ENCODE data around the gene EME1. TPM values are rescaled to one million over a fixed set of nuclear protein-coding genes. Genes with fewer than 3 reads are reported as not detected.

The EME1 gene
- total RNA-seq, 4 donors from 2014 or later: 0.53 to 23.1 (median 1.9) TPM

GRCh38 chr17:50367401-50367800, 5.6 kb upstream of the EME1 start:
- Histone ChIP-seq H3K4me1 (peaks cover 2 to 18% (median 5%) of the 10 kb centered on the region in 4 donors), H3K9me3 (no peaks in the 10 kb centered on the region), H3K27me3 (no peaks in the 10 kb centered on the region), H3K27ac (no peak overlapping the region), H3K4me3 (no peak overlapping the region), H3K36me3 (peaks cover 0 to 56% (median 0%) of the 10 kb centered on the region in 3 donors)
- DNase-seq: no peak
- TF ChIP-seq POLR2A (IDR thresholded peaks at IDR 0.05) (no peak), CTCF (IDR thresholded peaks at IDR 0.05) (no peak)

GRCh38 chr17:50370052-50370451, 3.0 kb upstream of the EME1 start:
- H3K4me1 ChIP-seq: peaks cover 0 to 21% (median 5%) of the 10 kb centered on the region in 4 donors
- no peak overlapping the region for H3K27ac ChIP-seq
- H3K4me3 ChIP-seq: no peak overlapping the region
- no peak for DNase-seq
- no peaks in the 10 kb centered on the region for H3K9me3 ChIP-seq
- H3K36me3 ChIP-seq: peaks cover 0 to 56% (median 0%) of the 10 kb centered on the region in 3 donors
- TF ChIP-seq POLR2A (IDR thresholded peaks at IDR 0.05) (no peak), CTCF (IDR thresholded peaks at IDR 0.05) (no peak)
- H3K27me3 ChIP-seq: no peaks in the 10 kb centered on the region

- peaks cover 0 to 21% (median 5%) of the 10 kb centered on the region in 4 donors for H3K4me1 ChIP-seq
- TF ChIP-seq POLR2A (IDR thresholded peaks at IDR 0.05): no peak
- no peak for DNase-seq
- peaks cover 0 to 42% (median 0%) of the 10 kb centered on the region in 3 donors for H3K36me3 ChIP-seq
- peak overlapping the region in 1 of 4 donors; percentile 82 for H3K4me3 ChIP-seq
- H3K9me3 ChIP-seq: no peaks in the 10 kb centered on the region
- H3K27ac ChIP-seq: no peak overlapping the region
- H3K27me3 ChIP-seq: no peaks in the 10 kb centered on the region
These were observed 1.5 kb upstream of the EME1 start for GRCh38 chr17:50371526-50371925.

- Histone ChIP-seq H3K27me3 (no peaks in the 10 kb centered on the region), H3K4me3 (peak overlapping the region; percentile 75 to 91 (median 84)), H3K36me3 (peaks cover 0 to 34% (median 0%) of the 10 kb centered on the region in 3 donors), H3K9me3 (no peaks in the 10 kb centered on the region), H3K4me1 (peaks cover 0 to 21% (median 5%) of the 10 kb centered on the region in 4 donors), H3K27ac (peak overlapping the region; percentile 93 to 97 (median 94))
- DNase-seq: no peak
- TF ChIP-seq POLR2A (IDR thresholded peaks at IDR 0.05): no peak
- TF ChIP-seq CTCF (IDR thresholded peaks at IDR 0.05): no peak
These were observed 739 bp upstream of the EME1 start for GRCh38 chr17:50372222-50372757.

GRCh38 chr17:50373705-50374104, 676 bp downstream of the EME1 start:
- Histone ChIP-seq H3K27ac (no peak overlapping the region), H3K4me3 (no peak overlapping the region), H3K9me3 (no peaks in the 10 kb centered on the region), H3K4me1 (peaks cover 0 to 21% (median 5%) of the 10 kb centered on the region in 4 donors), H3K27me3 (no peaks in the 10 kb centered on the region), H3K36me3 (peaks cover 0 to 20% (median 0%) of the 10 kb centered on the region in 3 donors)
- no peak for TF ChIP-seq POLR2A (IDR thresholded peaks at IDR 0.05)
- TF ChIP-seq CTCF (IDR thresholded peaks at IDR 0.05): no peak
- no peak for DNase-seq

GRCh38 chr17:50375858-50376538, 3.0 kb downstream of the EME1 start:
- no peaks in the 10 kb centered on the region for H3K36me3 ChIP-seq
- H3K9me3 ChIP-seq: no peaks in the 10 kb centered on the region
- H3K4me1 ChIP-seq: peaks cover 0 to 20% (median 5%) of the 10 kb centered on the region in 4 donors
- DNase-seq: no peak
- H3K27ac ChIP-seq: no peak overlapping the region
- TF ChIP-seq CTCF (IDR thresholded peaks at IDR 0.05) (no peak), POLR2A (IDR thresholded peaks at IDR 0.05) (no peak)
- H3K4me3 ChIP-seq: no peak overlapping the region
- no peaks in the 10 kb centered on the region for H3K27me3 ChIP-seq
